MM.1S (cell line): ENCODE results near the gene INPP4B.

ENCODE experiments used
- DNase-seq: peaks from one replicate; pipeline ENCODE4 v3.0.0-alpha.2; 2015
- H2AFZ ChIP-seq: fragments of 300-600 bp; sonication (generic); 2 replicates; pipeline ENCODE4 v1.6.0; 2016; ENCODE audit warnings: antibody characterized with exemption, low read length
- H3F3A ChIP-seq: fragments of 300-600 bp; sonication (generic); 2 replicates; pipeline ENCODE4 v1.6.1; 2016; ENCODE audit warnings: mild to moderate bottlenecking, antibody characterized with exemption, low read length, moderate library complexity, mixed read lengths; ENCODE audit not compliant: insufficient read depth
- H3K27ac ChIP-seq: fragments of 300-600 bp; sonication (generic); 2 replicates; pipeline ENCODE4 v1.5.1; 2016; ENCODE audit warnings: mild to moderate bottlenecking, low read length
- H3K27me3 ChIP-seq: fragments of 300-600 bp; sonication (generic); replicated peaks from 2 replicates; pipeline ENCODE4 v1.6.0; 2016; ENCODE audit warnings: low read length; ENCODE audit not compliant: insufficient read depth
- H3K36me3 ChIP-seq: fragments of 300-600 bp; sonication (generic); replicated peaks from 2 replicates; pipeline ENCODE4 v1.6.1; 2016; ENCODE audit warnings: mild to moderate bottlenecking, low read length, mixed read lengths; ENCODE audit not compliant: insufficient read depth
- H3K4me1 ChIP-seq: fragments of 300-600 bp; sonication (generic); 2 replicates; pipeline ENCODE4 v1.6.1; 2016; ENCODE audit warnings: low read length, mixed read lengths
- H3K4me2 ChIP-seq: fragments of 300-600 bp; sonication (generic); 2 replicates; pipeline ENCODE4 v1.6.0; 2016; ENCODE audit warnings: low read depth, low read length
- H3K4me3 ChIP-seq: fragments of 300-600 bp; sonication (generic); 2 replicates; pipeline ENCODE4 v1.5.1; 2016; ENCODE audit warnings: low read length, mixed read lengths
- H3K79me2 ChIP-seq: fragments of 300-600 bp; sonication (generic); 2 replicates; pipeline ENCODE4 v1.6.1; 2016; ENCODE audit warnings: mixed run types, low read length, mixed read lengths
- H3K9ac ChIP-seq: fragments of 300-600 bp; sonication (generic); 2 replicates; pipeline ENCODE4 v1.6.1; 2016; ENCODE audit warnings: low read length, mixed read lengths
- H3K9me2 ChIP-seq: fragments of 300-600 bp; sonication (generic); replicated peaks from 2 replicates; pipeline ENCODE4 v1.6.1; 2016; ENCODE audit warnings: mild to moderate bottlenecking, low read length, mixed read lengths; ENCODE audit not compliant: insufficient read depth
- H3K9me3 ChIP-seq: fragments of 300-600 bp; sonication (generic); replicated peaks from 2 replicates; pipeline ENCODE4 v1.6.1; 2016; ENCODE audit warnings: mild to moderate bottlenecking, low read length, mixed read lengths; ENCODE audit not compliant: insufficient read depth
- H4K20me1 ChIP-seq: fragments of 300-600 bp; sonication (generic); 2 replicates; pipeline ENCODE4 v1.6.1; 2016; ENCODE audit warnings: mild to moderate bottlenecking, low read length, moderate library complexity, mixed read lengths; ENCODE audit not compliant: insufficient read depth
- EZH2 ChIP-seq: fragments of 300-600 bp; sonication (generic); optimal IDR thresholded peaks from 2 replicates; pipeline ENCODE3; 2017; ENCODE audit warnings: low read depth, mild to moderate bottlenecking, antibody characterized with exemption, low read length, mixed read lengths
- EZH2phosphoT487 ChIP-seq: fragments of 300-600 bp; sonication (generic); IDR thresholded peaks from 2 replicates; pipeline ENCODE4 v1.6.1; 2018; ENCODE audit warnings: antibody characterized with exemption, low read length
- TF ChIP-seq, protein P1 (sequence below): fragments of 300-600 bp; sonication (generic); IDR thresholded peaks from 2 replicates; pipeline ENCODE4 v1.5.1; 2016; ENCODE audit warnings: antibody characterized with exemption, low read length, mixed read lengths

The INPP4B gene

DNA sequence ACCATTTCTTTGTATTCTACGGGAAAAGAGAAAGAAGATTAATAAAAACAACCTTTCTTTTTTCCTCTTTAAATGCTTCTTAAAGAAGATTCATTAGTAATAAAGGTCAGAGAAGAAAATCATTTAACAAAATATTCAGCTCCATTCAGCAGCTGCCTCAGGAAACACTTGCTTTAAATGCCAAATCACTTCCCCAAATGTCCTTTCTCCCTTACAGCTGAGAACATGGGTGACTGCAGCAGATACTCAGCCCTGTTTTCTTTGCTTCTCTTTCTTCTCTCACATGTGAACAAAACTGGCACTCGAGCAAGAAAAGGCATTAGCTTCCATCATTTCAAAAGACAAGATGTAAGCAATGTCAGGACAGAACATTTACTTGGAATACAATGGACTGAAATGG, 120.2 kb downstream of the INPP4B start:
- no peak for TF ChIP-seq EZH2
- no peak for TF ChIP-seq EZH2phosphoT487
- TF ChIP-seq, protein P1, sequence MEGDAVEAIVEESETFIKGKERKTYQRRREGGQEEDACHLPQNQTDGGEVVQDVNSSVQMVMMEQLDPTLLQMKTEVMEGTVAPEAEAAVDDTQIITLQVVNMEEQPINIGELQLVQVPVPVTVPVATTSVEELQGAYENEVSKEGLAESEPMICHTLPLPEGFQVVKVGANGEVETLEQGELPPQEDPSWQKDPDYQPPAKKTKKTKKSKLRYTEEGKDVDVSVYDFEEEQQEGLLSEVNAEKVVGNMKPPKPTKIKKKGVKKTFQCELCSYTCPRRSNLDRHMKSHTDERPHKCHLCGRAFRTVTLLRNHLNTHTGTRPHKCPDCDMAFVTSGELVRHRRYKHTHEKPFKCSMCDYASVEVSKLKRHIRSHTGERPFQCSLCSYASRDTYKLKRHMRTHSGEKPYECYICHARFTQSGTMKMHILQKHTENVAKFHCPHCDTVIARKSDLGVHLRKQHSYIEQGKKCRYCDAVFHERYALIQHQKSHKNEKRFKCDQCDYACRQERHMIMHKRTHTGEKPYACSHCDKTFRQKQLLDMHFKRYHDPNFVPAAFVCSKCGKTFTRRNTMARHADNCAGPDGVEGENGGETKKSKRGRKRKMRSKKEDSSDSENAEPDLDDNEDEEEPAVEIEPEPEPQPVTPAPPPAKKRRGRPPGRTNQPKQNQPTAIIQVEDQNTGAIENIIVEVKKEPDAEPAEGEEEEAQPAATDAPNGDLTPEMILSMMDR, result no peak
- Histone ChIP-seq H3F3A (no peaks in the 10 kb centered on the region), H3K79me2 (no peaks in the 10 kb centered on the region), H3K27me3 (no peaks in the 10 kb centered on the region), H3K4me3 (no peak overlapping the region), H3K9me2 (no peaks in the 10 kb centered on the region), H3K4me2 (no peak overlapping the region), H2AFZ (no peak overlapping the region), H3K36me3 (no peaks in the 10 kb centered on the region), H4K20me1 (no peaks in the 10 kb centered on the region), H3K9ac (no peak overlapping the region), H3K4me1 (no peaks in the 10 kb centered on the region), H3K9me3 (no peaks in the 10 kb centered on the region), H3K27ac (no peak overlapping the region)
- no peak for DNase-seq

DNA sequence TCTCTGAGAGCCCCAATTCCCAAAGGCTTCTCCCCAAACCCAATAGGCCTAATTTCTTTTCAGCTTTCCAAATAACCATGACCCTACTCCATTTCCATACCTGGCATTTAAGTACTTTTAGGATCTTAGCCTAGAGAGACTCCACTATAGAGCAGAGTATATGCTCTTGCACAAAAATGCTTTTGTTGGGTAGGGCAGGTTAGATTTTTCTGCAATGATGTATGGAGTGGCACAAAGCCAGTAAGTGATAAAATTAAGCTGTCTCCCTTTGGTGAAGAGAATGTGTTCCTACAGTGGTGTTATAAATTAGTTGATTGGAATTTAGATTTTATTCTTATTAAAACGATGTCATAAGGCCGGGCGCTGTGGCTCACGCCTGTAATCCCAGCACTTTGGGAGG, 124.9 kb downstream of the INPP4B start:
- Histone ChIP-seq H3K9me3 (no peaks in the 10 kb centered on the region), H3K4me2 (no peak overlapping the region), H3K36me3 (no peaks in the 10 kb centered on the region), H2AFZ (no peak overlapping the region), H3K79me2 (no peaks in the 10 kb centered on the region), H4K20me1 (no peaks in the 10 kb centered on the region), H3K9me2 (no peaks in the 10 kb centered on the region), H3K9ac (no peak overlapping the region), H3K4me1 (no peaks in the 10 kb centered on the region), H3K27me3 (no peaks in the 10 kb centered on the region), H3K27ac (no peak overlapping the region), H3K4me3 (no peak overlapping the region), H3F3A (no peaks in the 10 kb centered on the region)
- DNase-seq, result no peak
- TF ChIP-seq EZH2phosphoT487 (no peak), EZH2 (no peak)
- TF ChIP-seq, protein P1, result no peak

- no peaks in the 10 kb centered on the region for H3K36me3 ChIP-seq
- no peak overlapping the region for H2AFZ ChIP-seq
- no peaks in the 10 kb centered on the region for H3K79me2 ChIP-seq
- peak; percentile 28 for DNase-seq
- no peaks in the 10 kb centered on the region for H3F3A ChIP-seq
- H3K9me2 ChIP-seq, result no peaks in the 10 kb centered on the region
- no peaks in the 10 kb centered on the region for H3K27me3 ChIP-seq
- no peak overlapping the region for H3K4me2 ChIP-seq
- H3K4me1 ChIP-seq, result no peaks in the 10 kb centered on the region
- no peak overlapping the region for H3K9ac ChIP-seq
- H3K9me3 ChIP-seq, result no peaks in the 10 kb centered on the region
- H3K4me3 ChIP-seq, result no peak overlapping the region
- no peaks in the 10 kb centered on the region for H4K20me1 ChIP-seq
- TF ChIP-seq EZH2phosphoT487 (no peak), EZH2 (no peak)
- TF ChIP-seq, protein P1, result peak; percentile 52
- H3K27ac ChIP-seq, result no peak overlapping the region
These were observed 126.1 kb downstream of the INPP4B start for GRCh38 chr4:142719854-142720541.
